ENCODE data around the gene UPK2.

The UPK2 gene

GRCh38 chr11:118956094-118956846 is at the start of gene UPK2:
Gene UPK2, plus strand, starts transcription at chr11:118956298. Its CDS starts 53 bp downstream, at chr11:118956351.
- peak; percentile 83 to 87 for DNase-seq (ENCODE audit: low read depth in 2 of 2)

GRCh38 chr11:118907051-118908042 is 48.8 kb upstream of the UPK2 start:
- DNase-seq (ENCODE audit: low read depth in 2 of 2), result peak; percentile 84 to 86

- DNase-seq (ENCODE audit: low read depth in 2 of 2), result no peak
Measured at GRCh38 chr11:118908264-118908663, 47.8 kb upstream of the UPK2 start.

- no peak for DNase-seq (ENCODE audit: low read depth in 2 of 2)
Measured at GRCh38 chr11:118908901-118909618, 47.0 kb upstream of the UPK2 start.

GRCh38 chr11:118909619-118910308 is 46.3 kb upstream of the UPK2 start:
- DNase-seq (ENCODE audit: low read depth in 2 of 2), result no peak

GRCh38 chr11:118910309-118911112 is 45.6 kb upstream of the UPK2 start:
- DNase-seq (ENCODE audit: low read depth in 2 of 2), result no peak

- DNase-seq (ENCODE audit: low read depth in 2 of 2), result no peak
Measured at GRCh38 chr11:118911113-118911879, 44.8 kb upstream of the UPK2 start.

GRCh38 chr11:118911880-118912741 is 44.0 kb upstream of the UPK2 start:
- peak; percentile 70 to 73 for DNase-seq (ENCODE audit: low read depth in 2 of 2)

GRCh38 chr11:118912742-118913410 is 43.2 kb upstream of the UPK2 start:
- no peak for DNase-seq (ENCODE audit: low read depth in 2 of 2)

- no peak for DNase-seq (ENCODE audit: low read depth in 2 of 2)
Measured at GRCh38 chr11:118913411-118914125, 42.5 kb upstream of the UPK2 start.

GRCh38 chr11:118914178-118914918 is 41.8 kb upstream of the UPK2 start:
- peak in 1 of 2 donors; percentile 52 for DNase-seq (ENCODE audit: low read depth in 2 of 2)

GRCh38 chr11:118914987-118915386 is 41.1 kb upstream of the UPK2 start:
- DNase-seq (ENCODE audit: low read depth in 2 of 2), result no peak

GRCh38 chr11:118915396-118915795 is 40.7 kb upstream of the UPK2 start:
- DNase-seq (ENCODE audit: low read depth in 2 of 2), result no peak

GRCh38 chr11:118915941-118916841 is 39.9 kb upstream of the UPK2 start:
- DNase-seq (ENCODE audit: low read depth in 2 of 2), result no peak

GRCh38 chr11:118916842-118917388 is 39.2 kb upstream of the UPK2 start:
- DNase-seq (ENCODE audit: low read depth in 2 of 2), result no peak

Data from activated CD4-positive, alpha-beta T cell treated with anti-CD3 and anti-CD28 coated beads for 24 hours (primary cell).